Measurements from ENCODE around the gene TOR1AIP2. TPM values are rescaled to one million over a fixed set of nuclear protein-coding genes. Genes with fewer than 3 reads are reported as not detected.
A peak's percentile ranks its signal among the peaks of the same experiment; 100 is the strongest.

The TOR1AIP2 gene
- total RNA-seq, 1 donor from 2014 or later, result 83.2 TPM

GRCh38 chr1:179873438-179873851 is 4.2 kb downstream of the TOR1AIP2 start:
- Mint-ChIP-seq H3K9me3 (ENCODE audit: low read depth) (no peaks in the 10 kb centered on the region), H3K4me1 (ENCODE audit: low read depth) (peaks cover 30% of the 10 kb centered on the region), H3K4me3 (ENCODE audit: low read depth) (no peak overlapping the region), H3K27me3 (no peaks in the 10 kb centered on the region), H3K36me3 (ENCODE audit: insufficient read depth) (peaks cover 6% of the 10 kb centered on the region), H3K27ac (peak overlapping the region; percentile 9)
- TF ChIP-seq, protein P1, sequence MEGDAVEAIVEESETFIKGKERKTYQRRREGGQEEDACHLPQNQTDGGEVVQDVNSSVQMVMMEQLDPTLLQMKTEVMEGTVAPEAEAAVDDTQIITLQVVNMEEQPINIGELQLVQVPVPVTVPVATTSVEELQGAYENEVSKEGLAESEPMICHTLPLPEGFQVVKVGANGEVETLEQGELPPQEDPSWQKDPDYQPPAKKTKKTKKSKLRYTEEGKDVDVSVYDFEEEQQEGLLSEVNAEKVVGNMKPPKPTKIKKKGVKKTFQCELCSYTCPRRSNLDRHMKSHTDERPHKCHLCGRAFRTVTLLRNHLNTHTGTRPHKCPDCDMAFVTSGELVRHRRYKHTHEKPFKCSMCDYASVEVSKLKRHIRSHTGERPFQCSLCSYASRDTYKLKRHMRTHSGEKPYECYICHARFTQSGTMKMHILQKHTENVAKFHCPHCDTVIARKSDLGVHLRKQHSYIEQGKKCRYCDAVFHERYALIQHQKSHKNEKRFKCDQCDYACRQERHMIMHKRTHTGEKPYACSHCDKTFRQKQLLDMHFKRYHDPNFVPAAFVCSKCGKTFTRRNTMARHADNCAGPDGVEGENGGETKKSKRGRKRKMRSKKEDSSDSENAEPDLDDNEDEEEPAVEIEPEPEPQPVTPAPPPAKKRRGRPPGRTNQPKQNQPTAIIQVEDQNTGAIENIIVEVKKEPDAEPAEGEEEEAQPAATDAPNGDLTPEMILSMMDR (IDR thresholded peaks at IDR 0.05; ENCODE audit: unreplicated experiment), result no peak
- no peak for DNase-seq (ENCODE audit: low spot score, unreplicated experiment)

GRCh38 chr1:179872558-179872957 is 5.0 kb downstream of the TOR1AIP2 start:
- no peaks in the 10 kb centered on the region for H3K9me3 Mint-ChIP-seq (ENCODE audit: low read depth)
- H3K4me1 Mint-ChIP-seq (ENCODE audit: low read depth), result peaks cover 26% of the 10 kb centered on the region
- TF ChIP-seq, protein P1 (IDR thresholded peaks at IDR 0.05; ENCODE audit: unreplicated experiment), result no peak
- H3K27me3 Mint-ChIP-seq, result no peaks in the 10 kb centered on the region
- peaks cover 7% of the 10 kb centered on the region for H3K36me3 Mint-ChIP-seq (ENCODE audit: insufficient read depth)
- no peak overlapping the region for H3K27ac Mint-ChIP-seq
- H3K4me3 Mint-ChIP-seq (ENCODE audit: low read depth), result no peak overlapping the region
- no peak for DNase-seq (ENCODE audit: low spot score, unreplicated experiment)

DNA sequence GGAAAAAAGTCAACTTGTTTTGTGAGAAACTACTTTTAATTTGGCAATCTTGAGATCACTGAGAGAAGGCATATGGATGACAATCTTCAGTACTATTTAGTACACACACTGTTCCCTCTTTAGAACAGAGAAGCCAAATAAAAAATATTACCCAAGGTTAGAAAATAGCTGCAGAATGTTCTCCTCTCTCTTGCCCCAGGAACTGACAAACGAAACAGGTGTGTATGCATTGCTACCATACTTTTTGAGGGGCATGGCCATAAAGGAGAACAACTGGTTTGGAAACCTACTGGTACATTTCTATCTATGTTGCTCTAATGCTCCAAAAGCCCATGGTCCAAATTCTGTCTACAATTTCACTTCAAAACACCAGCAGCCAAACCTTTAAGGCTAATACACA is 5.7 kb downstream of the TOR1AIP2 start:
- DNase-seq (ENCODE audit: low spot score, unreplicated experiment), result no peak
- H3K36me3 Mint-ChIP-seq (ENCODE audit: insufficient read depth), result peaks cover 9% of the 10 kb centered on the region
- no peaks in the 10 kb centered on the region for H3K27me3 Mint-ChIP-seq
- H3K4me3 Mint-ChIP-seq (ENCODE audit: low read depth), result no peak overlapping the region
- no peak overlapping the region for H3K27ac Mint-ChIP-seq
- H3K9me3 Mint-ChIP-seq (ENCODE audit: low read depth), result no peaks in the 10 kb centered on the region
- TF ChIP-seq, protein P1 (IDR thresholded peaks at IDR 0.05; ENCODE audit: unreplicated experiment), result no peak
- H3K4me1 Mint-ChIP-seq (ENCODE audit: low read depth), result peaks cover 25% of the 10 kb centered on the region

- TF ChIP-seq, protein P1 (IDR thresholded peaks at IDR 0.05; ENCODE audit: unreplicated experiment), result no peak
- peaks cover 18% of the 10 kb centered on the region for H3K4me1 Mint-ChIP-seq (ENCODE audit: low read depth)
- no peaks in the 10 kb centered on the region for H3K27me3 Mint-ChIP-seq
- peaks cover 11% of the 10 kb centered on the region for H3K36me3 Mint-ChIP-seq (ENCODE audit: insufficient read depth)
- H3K4me3 Mint-ChIP-seq (ENCODE audit: low read depth), result no peak overlapping the region
- H3K27ac Mint-ChIP-seq, result no peak overlapping the region
- no peak for DNase-seq (ENCODE audit: low spot score, unreplicated experiment)
- no peaks in the 10 kb centered on the region for H3K9me3 Mint-ChIP-seq (ENCODE audit: low read depth)
These were observed 6.7 kb downstream of the TOR1AIP2 start for GRCh38 chr1:179870870-179871269.

- TF ChIP-seq, protein P1 (IDR thresholded peaks at IDR 0.05; ENCODE audit: unreplicated experiment), result peak; percentile 80
- DNase-seq (ENCODE audit: low spot score, unreplicated experiment), result peak; percentile 17
- Mint-ChIP-seq H3K9me3 (ENCODE audit: low read depth) (no peaks in the 10 kb centered on the region), H3K4me1 (ENCODE audit: low read depth) (no peaks in the 10 kb centered on the region), H3K27ac (no peak overlapping the region), H3K27me3 (no peaks in the 10 kb centered on the region), H3K36me3 (ENCODE audit: insufficient read depth) (peaks cover 16% of the 10 kb centered on the region), H3K4me3 (ENCODE audit: low read depth) (no peak overlapping the region)
These were observed 9.9 kb downstream of the TOR1AIP2 start for GRCh38 chr1:179867493-179868330.
